GM13977 (cell line): Measurements from ENCODE around the gene STYXL1.

ENCODE experiments used
- DNase-seq: peaks from one replicate; pipeline ENCODE4 v3.0.0; 2012; ENCODE audit warnings: low spot score
- CTCF ChIP-seq: IDR thresholded peaks from 2 replicates; pipeline ENCODE4 v1.5.1; 2012; ENCODE audit warnings: mild to moderate bottlenecking, control low read depth; ENCODE audit not compliant: insufficient read depth; ENCODE audit errors: extremely low read depth, missing control alignments
- in situ Hi-C: fragments of 300-500 bp; cut with MboI; formaldehyde crosslinking; loops from one replicate; pipeline ENCODE4 v1.12.0; 2022; ENCODE audit warnings: low sequenced_read_pairs, low pct_unique_long_range_greater_than_20kb, mixed read lengths, inconsistent platforms; ENCODE audit not compliant: unreplicated experiment

The STYXL1 gene

GRCh38 chr7:75987026-75987804, 60.6 kb downstream of the STYXL1 start:
- in situ Hi-C loops = no loop called here
- TF ChIP-seq CTCF = no peak
- no peak for DNase-seq

- no peak for TF ChIP-seq CTCF
- in situ Hi-C loops = no loop called here
Observed at GRCh38 chr7:75986147-75986781, 61.5 kb downstream of the STYXL1 start.

GRCh38 chr7:75985518-75986146, 62.2 kb downstream of the STYXL1 start:
- DNase-seq = no peak
- in situ Hi-C loops = no loop called here
- no peak for TF ChIP-seq CTCF

More at GRCh38 chr7:75986147-75986781, 61.5 kb downstream of the STYXL1 start:
- no peak for DNase-seq

GRCh38 chr7:75985009-75985517, 62.7 kb downstream of the STYXL1 start:
- in situ Hi-C loops = no loop called here
- no peak for DNase-seq
- no peak for TF ChIP-seq CTCF

DNA sequence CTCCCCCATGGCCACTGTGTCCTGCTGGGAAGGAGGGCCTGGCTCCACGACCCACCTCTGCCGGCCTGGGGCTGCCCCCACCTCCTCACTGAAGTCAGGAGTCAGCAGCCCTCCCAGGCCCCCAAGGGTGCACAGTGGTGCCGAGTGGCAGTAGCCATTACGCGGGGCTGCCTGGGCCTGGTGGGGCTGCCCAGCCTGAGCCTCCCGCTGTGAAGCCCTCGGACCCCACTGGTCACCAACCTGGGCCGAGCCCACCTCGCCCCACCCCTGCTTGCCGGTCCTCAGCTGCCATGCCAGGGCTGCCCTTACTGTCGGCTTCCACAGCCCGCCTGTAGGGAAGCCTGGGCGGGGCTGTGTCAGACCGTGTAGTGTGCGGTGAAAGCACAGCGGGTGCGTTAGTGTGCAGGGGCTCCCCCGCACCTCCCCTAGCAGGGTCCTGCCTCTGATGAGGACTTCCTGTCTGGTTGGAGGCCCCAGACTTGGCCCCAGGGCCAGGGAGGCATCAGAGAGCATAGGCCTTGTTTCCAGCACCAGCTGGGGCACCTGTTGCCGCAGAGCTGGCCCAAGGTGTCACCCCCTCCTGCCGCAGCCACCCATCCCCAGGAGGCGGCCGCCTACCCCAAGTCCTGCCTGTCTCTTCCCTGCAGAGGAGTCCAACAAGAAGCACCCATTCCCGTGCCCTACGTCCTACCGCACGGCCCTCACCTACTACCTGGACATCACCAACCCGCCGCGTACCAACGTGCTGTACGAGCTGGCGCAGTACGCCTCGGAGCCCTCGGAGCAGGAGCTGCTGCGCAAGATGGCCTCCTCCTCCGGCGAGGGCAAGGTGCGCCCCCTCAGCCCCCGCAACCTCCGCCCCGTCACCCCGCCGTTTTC, 63.4 kb downstream of the STYXL1 start:
- in situ Hi-C loops = no loop called here
- TF ChIP-seq CTCF = no peak
- no peak for DNase-seq

DNA sequence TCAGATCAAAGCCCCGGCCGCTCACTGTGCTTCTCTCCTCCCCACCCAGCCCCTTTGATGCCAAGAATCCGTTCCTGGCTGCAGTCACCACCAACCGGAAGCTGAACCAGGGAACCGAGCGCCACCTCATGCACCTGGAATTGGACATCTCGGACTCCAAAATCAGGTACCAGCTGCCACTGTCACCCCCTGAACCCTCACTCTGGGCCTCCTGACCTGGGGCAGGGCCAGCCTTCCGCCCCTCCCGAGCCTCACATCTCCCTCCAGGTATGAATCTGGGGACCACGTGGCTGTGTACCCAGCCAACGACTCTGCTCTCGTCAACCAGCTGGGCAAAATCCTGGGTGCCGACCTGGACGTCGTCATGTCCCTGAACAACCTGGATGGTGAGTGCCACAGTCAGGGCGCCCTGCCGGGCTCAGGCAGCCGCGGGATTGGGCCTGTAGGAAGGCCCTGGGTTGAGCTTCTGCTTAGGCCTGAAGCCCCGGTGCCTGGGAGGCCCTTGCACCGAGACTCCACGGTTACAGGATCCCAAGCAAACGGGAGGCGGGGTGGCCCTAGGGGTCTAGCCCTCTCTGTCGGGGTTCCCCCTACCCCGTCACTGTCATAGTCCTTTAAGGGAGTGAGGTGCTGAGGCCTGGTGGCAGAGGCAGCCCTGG, 64.2 kb downstream of the STYXL1 start:
- in situ Hi-C loops = no loop called here
- no peak for TF ChIP-seq CTCF
- no peak for DNase-seq
